Fibroblast of lung (primary cell): ENCODE measurements around the gene ATP1A2. TPM values are rescaled to one million over a fixed set of nuclear protein-coding genes. Genes with fewer than 3 reads are reported as not detected.
A peak's percentile ranks its signal among the peaks of the same experiment; 100 is the strongest.

Experiments used
- DNase-seq, 2 donors: peaks; one replicate each; pipeline versions ENCODE4 v3.0.0 to v3.0.0-alpha.2; 2010; ENCODE audit warnings: low read depth in 2 of 2
- H2AFZ ChIP-seq: 2 replicates; pipeline ENCODE4 v1.5.1; 2012; ENCODE audit warnings: low read length, control low read depth, inconsistent platforms
- H3K27ac ChIP-seq: 2 replicates; pipeline ENCODE4 v1.5.1; 2011; ENCODE audit warnings: low read length, control low read depth; ENCODE audit not compliant: insufficient read depth
- H3K27me3 ChIP-seq: 2 replicates; pipeline ENCODE4 v1.5.1; 2011; ENCODE audit warnings: mild to moderate bottlenecking, low read length; ENCODE audit not compliant: control insufficient read depth, insufficient read depth
- H3K36me3 ChIP-seq: 2 replicates; pipeline ENCODE4 v1.5.1; 2011; ENCODE audit warnings: low read length; ENCODE audit not compliant: control insufficient read depth, insufficient read depth
- H3K4me1 ChIP-seq: 2 replicates; pipeline ENCODE4 v1.5.1; 2011; ENCODE audit warnings: low read length; ENCODE audit not compliant: control insufficient read depth, insufficient read depth; ENCODE audit errors: extremely low read depth
- H3K4me2 ChIP-seq: 2 replicates; pipeline ENCODE4 v1.5.1; 2011; ENCODE audit warnings: low read length, control low read depth; ENCODE audit not compliant: insufficient read depth; ENCODE audit errors: extremely low read depth
- H3K4me3 ChIP-seq, 4 experiments: fragments of 200-600 bp in 1 of 4; sonication (generic) in 1 of 4; replicated peaks in 1 of 4; 2 replicates each; pipeline ENCODE4 v1.5.1; 2011 to 2016; ENCODE audit warnings: low read length in 4 of 4, low read depth in 3 of 4, mild to moderate bottlenecking in 3 of 4, control low read depth in 2 of 4, inconsistent platforms in 1 of 4, mixed read lengths in 1 of 4; ENCODE audit not compliant: insufficient read depth in 1 of 4; ENCODE audit errors: control extremely low read depth in 1 of 4
- H3K79me2 ChIP-seq: 2 replicates; pipeline ENCODE4 v1.5.1; 2012; ENCODE audit warnings: mild to moderate bottlenecking, low read length, inconsistent platforms; ENCODE audit not compliant: control insufficient read depth, insufficient read depth
- H3K9ac ChIP-seq: 2 replicates; pipeline ENCODE4 v1.5.1; 2011; ENCODE audit warnings: mild to moderate bottlenecking, low read length, control low read depth; ENCODE audit not compliant: insufficient read depth
- H3K9me3 ChIP-seq: 2 replicates; pipeline ENCODE4 v1.5.1; 2012; ENCODE audit warnings: low read depth, low read length; ENCODE audit not compliant: control insufficient read depth, insufficient read depth
- H4K20me1 ChIP-seq: 2 replicates; pipeline ENCODE4 v1.5.1; 2011; ENCODE audit warnings: low read length; ENCODE audit not compliant: control insufficient read depth, insufficient read depth; ENCODE audit errors: extremely low read depth
- EZH2 ChIP-seq: IDR thresholded peaks from 2 replicates; pipeline ENCODE4 v1.5.1; 2012; ENCODE audit warnings: low read length, control low read depth, mild to moderate bottlenecking; ENCODE audit errors: missing control alignments
- polyA plus RNA-seq, 2 donors: library from polyadenylated mRNA; depleted of rRNA in 1 of 2; stranded (reverse) in 1 of 2; unstranded in 1 of 2; fragments of >200 nt; gene quantifications; 2 replicates each; pipeline ENCODE4 v1.2.1, GENCODE V29; 2011 to 2012; ENCODE audit warnings: missing spikeins in 1 of 2
- total RNA-seq: library from RNA; depleted of rRNA; stranded (reverse); fragments of >200 nt; gene quantifications from 2 replicates; pipeline ENCODE4 v1.2.1, GENCODE V29; 2014
- TF ChIP-seq, protein P1 (sequence below), 2 donors: IDR thresholded peaks in 1 of 2; conservative IDR thresholded peaks in 1 of 2; 1 replicate in 1 of 2; 2 replicates in 1 of 2; pipeline ENCODE4 v1.5.1; 2011 to 2012; ENCODE audit warnings: low read length in 2 of 2, control low read depth in 1 of 2, inconsistent platforms in 1 of 2, low read depth in 1 of 2, mild to moderate bottlenecking in 1 of 2

ATP1A2 gene
- total and polyA plus RNA-seq, 2 donors (not counting 1 experiment from before 2014, with no cell fraction given): 0.44 to 1.8 TPM

- peak in 1 of 2 donors; percentile 11 for DNase-seq
- H3K9ac ChIP-seq: no peak overlapping the region
- no peaks in the 10 kb centered on the region for H4K20me1 ChIP-seq
- no peak overlapping the region for H3K4me2 ChIP-seq
- no peaks in the 10 kb centered on the region for H3K4me1 ChIP-seq
- no peak overlapping the region for H2AFZ ChIP-seq
- no peak overlapping the region for H3K4me3 ChIP-seq
- H3K36me3 ChIP-seq: no peaks in the 10 kb centered on the region
- H3K27me3 ChIP-seq: no peaks in the 10 kb centered on the region
- no peaks in the 10 kb centered on the region for H3K79me2 ChIP-seq
- no peak overlapping the region for H3K27ac ChIP-seq
- no peak for TF ChIP-seq EZH2
- TF ChIP-seq, protein P1, sequence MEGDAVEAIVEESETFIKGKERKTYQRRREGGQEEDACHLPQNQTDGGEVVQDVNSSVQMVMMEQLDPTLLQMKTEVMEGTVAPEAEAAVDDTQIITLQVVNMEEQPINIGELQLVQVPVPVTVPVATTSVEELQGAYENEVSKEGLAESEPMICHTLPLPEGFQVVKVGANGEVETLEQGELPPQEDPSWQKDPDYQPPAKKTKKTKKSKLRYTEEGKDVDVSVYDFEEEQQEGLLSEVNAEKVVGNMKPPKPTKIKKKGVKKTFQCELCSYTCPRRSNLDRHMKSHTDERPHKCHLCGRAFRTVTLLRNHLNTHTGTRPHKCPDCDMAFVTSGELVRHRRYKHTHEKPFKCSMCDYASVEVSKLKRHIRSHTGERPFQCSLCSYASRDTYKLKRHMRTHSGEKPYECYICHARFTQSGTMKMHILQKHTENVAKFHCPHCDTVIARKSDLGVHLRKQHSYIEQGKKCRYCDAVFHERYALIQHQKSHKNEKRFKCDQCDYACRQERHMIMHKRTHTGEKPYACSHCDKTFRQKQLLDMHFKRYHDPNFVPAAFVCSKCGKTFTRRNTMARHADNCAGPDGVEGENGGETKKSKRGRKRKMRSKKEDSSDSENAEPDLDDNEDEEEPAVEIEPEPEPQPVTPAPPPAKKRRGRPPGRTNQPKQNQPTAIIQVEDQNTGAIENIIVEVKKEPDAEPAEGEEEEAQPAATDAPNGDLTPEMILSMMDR (conservative IDR thresholded peaks at IDR 0.05 in 1 of 2, IDR thresholded peaks at IDR 0.05 in 1 of 2; ENCODE audit: low read depth in 1 of 2, low read length in 2 of 2): no peak
- H3K9me3 ChIP-seq: no peaks in the 10 kb centered on the region
Measured at GRCh38 chr1:160167580-160167979, 52.0 kb downstream of the ATP1A2 start.

DNA sequence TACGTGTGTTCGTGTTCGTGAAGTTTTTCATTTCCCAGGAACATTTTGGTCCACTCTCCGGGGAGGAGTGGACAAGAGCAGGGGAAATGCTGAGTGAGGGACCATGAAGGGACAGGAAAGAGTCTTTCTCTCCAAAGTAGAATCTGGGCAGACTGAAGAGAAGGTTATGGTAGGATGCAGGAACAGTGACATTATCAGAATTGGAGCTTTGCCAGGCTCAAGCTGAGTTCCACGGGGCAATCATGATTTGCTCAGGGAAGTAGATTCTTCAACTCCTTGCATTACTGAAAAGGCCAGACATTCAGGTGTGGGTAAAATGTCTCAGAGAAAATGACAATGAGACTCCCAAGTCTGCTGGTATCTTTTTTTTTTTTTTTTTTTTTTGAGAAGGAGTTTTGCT lies 52.5 kb downstream of the ATP1A2 start:
- no peaks in the 10 kb centered on the region for H3K9me3 ChIP-seq
- no peaks in the 10 kb centered on the region for H3K4me1 ChIP-seq
- no peak overlapping the region for H3K4me2 ChIP-seq
- no peak for TF ChIP-seq EZH2
- TF ChIP-seq, protein P1 (conservative IDR thresholded peaks at IDR 0.05 in 1 of 2, IDR thresholded peaks at IDR 0.05 in 1 of 2; ENCODE audit: low read depth in 1 of 2, low read length in 2 of 2): no peak
- no peak for DNase-seq
- H3K36me3 ChIP-seq: no peaks in the 10 kb centered on the region
- no peak overlapping the region for H2AFZ ChIP-seq
- H4K20me1 ChIP-seq: no peaks in the 10 kb centered on the region
- H3K27me3 ChIP-seq: no peaks in the 10 kb centered on the region
- no peak overlapping the region for H3K9ac ChIP-seq
- no peak overlapping the region for H3K27ac ChIP-seq
- H3K4me3 ChIP-seq: no peak overlapping the region
- H3K79me2 ChIP-seq: no peaks in the 10 kb centered on the region

DNA sequence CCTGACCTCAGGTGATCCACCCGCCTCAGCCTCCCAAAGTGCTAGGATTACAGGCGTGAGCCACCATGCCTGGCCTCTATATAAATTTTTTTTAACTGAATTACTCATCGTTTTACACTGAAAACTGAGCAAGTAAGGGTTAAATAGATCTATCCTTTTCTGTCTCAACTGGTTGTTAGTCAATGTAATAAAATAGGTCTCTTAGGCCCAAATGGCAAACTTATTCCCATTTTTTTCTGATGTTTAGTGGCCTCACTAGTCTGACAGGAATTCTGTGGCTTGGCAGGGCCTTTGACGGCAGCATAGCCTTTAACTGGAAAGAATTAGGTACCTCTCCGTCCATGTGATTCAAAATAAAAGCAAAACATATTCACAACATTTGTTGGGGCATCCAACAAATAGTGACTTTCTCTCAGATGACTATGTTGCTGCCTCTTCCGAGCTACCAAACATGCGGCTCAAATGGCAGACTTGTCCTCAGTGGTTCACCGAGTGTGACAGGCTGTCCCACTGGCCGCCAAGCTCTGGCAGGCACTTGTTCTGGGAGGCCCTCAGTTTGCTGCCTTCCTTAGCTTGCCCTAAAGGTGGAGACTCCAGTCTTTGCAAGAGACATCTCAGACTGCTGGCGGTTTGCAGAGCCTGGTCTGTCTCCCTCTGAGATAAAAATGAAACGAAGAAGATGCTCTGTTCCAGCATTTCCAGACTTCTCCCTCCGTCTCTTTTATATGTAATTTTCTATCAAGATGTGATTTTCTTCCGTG lies 53.2 kb downstream of the ATP1A2 start:
- H3K4me2 ChIP-seq: no peak overlapping the region
- H3K79me2 ChIP-seq: no peaks in the 10 kb centered on the region
- H3K27me3 ChIP-seq: no peaks in the 10 kb centered on the region
- H3K27ac ChIP-seq: no peak overlapping the region
- H3K4me1 ChIP-seq: no peaks in the 10 kb centered on the region
- H4K20me1 ChIP-seq: no peaks in the 10 kb centered on the region
- no peaks in the 10 kb centered on the region for H3K36me3 ChIP-seq
- H2AFZ ChIP-seq: no peak overlapping the region
- H3K9me3 ChIP-seq: no peaks in the 10 kb centered on the region
- no peak overlapping the region for H3K9ac ChIP-seq
- H3K4me3 ChIP-seq: no peak overlapping the region
- TF ChIP-seq, protein P1 (conservative IDR thresholded peaks at IDR 0.05 in 1 of 2, IDR thresholded peaks at IDR 0.05 in 1 of 2; ENCODE audit: low read depth in 1 of 2, low read length in 2 of 2): no peak
- no peak for TF ChIP-seq EZH2
- peak in 1 of 2 donors; percentile 37 for DNase-seq
